Effector memory CD4-positive, alpha-beta T cell (primary cell): ENCODE data around the gene FARSB.

Source experiments
- DNase-seq, 3 donors: peaks; one replicate each; pipeline ENCODE4 v3.0.0-alpha.2; 2020
- H3K27ac ChIP-seq: 2 replicates; pipeline ENCODE4 v1.7.0; 2013; ENCODE audit warnings: mild to moderate bottlenecking, low read length, moderate library complexity; ENCODE audit not compliant: insufficient read depth, poor library complexity, severe bottlenecking
- H3K27me3 ChIP-seq: replicated peaks from 2 replicates; pipeline ENCODE4 v1.7.0; 2013; ENCODE audit warnings: mild to moderate bottlenecking, low read length; ENCODE audit not compliant: insufficient read depth, control insufficient read depth, poor library complexity, severe bottlenecking
- H3K36me3 ChIP-seq: 2 replicates; pipeline ENCODE4 v1.7.0; 2013; ENCODE audit warnings: mild to moderate bottlenecking, low read length, moderate library complexity; ENCODE audit not compliant: control insufficient read depth, insufficient read depth
- H3K4me1 ChIP-seq: 2 replicates; pipeline ENCODE4 v1.7.0; 2013; ENCODE audit warnings: low read length, mild to moderate bottlenecking; ENCODE audit not compliant: control insufficient read depth, insufficient read depth, poor library complexity, severe bottlenecking
- H3K4me3 ChIP-seq: 2 replicates; pipeline ENCODE4 v1.7.0; 2013; ENCODE audit warnings: low read length, low read depth, mild to moderate bottlenecking; ENCODE audit not compliant: insufficient read depth, poor library complexity, severe bottlenecking
- H3K9me3 ChIP-seq: 2 replicates; pipeline ENCODE4 v1.7.0; 2013; ENCODE audit warnings: mild to moderate bottlenecking, low read length, moderate library complexity; ENCODE audit not compliant: control insufficient read depth

The FARSB gene

DNA sequence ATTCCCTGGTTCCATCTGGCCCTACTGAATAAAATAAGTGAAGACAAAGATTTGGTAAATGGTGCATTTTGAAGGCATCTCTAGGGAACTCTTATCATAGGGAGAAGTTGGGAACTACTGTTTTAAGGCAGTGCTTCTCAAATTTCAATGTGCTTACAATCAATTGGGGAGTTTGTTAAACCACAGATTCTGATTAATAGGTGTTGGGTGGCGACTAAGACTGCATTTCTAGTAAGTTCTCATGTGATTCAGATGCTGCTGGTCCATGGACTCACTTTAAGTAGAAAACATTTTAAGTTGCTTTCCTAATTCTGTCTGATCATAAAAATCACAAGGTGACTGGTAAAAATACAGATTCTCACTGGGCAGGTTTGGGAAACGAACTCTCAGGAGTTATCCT is 14.6 kb downstream of the FARSB start:
- no peak overlapping the region for H3K27ac ChIP-seq
- no peak overlapping the region for H3K4me3 ChIP-seq

DNA sequence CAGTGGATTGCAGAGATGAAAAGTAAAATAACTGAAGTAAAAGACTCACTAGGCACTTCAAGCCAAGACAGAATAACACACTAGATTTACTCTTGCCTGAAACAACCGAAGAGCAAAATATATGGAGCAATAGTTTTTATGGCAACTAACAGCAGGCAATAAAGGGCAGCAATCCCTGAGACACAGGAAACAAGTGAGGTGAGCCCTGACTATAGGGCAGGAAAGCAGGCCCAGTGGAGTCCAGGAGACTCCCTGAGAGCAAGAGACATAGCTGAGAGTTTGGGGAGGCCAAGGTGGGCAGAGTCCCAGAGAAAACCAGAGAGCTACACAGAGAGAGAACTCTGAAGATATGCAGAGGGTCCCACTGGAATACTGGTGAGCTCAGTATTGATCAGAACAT is 18.8 kb downstream of the FARSB start:
- peaks cover 67% of the 10 kb centered on the region for H3K36me3 ChIP-seq
- no peaks in the 10 kb centered on the region for H3K27me3 ChIP-seq
- no peak overlapping the region for H3K27ac ChIP-seq
- H3K9me3 ChIP-seq: no peaks in the 10 kb centered on the region
- no peaks in the 10 kb centered on the region for H3K4me1 ChIP-seq
- no peak overlapping the region for H3K4me3 ChIP-seq
- no peak for DNase-seq

More for the DNA sequence above, 14.6 kb downstream of the FARSB start:
- no peaks in the 10 kb centered on the region for H3K27me3 ChIP-seq
- no peaks in the 10 kb centered on the region for H3K4me1 ChIP-seq
- no peaks in the 10 kb centered on the region for H3K9me3 ChIP-seq
- DNase-seq: no peak
- H3K36me3 ChIP-seq: peaks cover 52% of the 10 kb centered on the region

DNA sequence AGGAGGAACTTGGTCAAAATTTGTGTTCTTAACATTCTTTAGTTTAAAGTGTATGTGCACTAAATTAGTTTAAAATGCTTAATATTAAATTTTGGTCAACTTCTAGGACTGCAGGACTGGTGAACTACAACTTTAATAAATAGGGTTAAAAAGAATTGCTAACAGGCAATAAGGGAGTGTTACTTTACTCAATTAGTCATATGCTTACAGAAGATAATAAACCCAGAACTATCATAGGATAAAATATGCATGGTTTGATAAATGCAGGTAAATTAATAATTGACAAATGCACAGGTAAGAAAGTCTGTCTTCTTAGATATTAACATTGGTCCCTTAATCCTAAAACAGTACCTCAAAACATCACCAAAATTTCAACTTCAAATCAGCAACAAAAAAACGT is 20.6 kb downstream of the FARSB start:
- Histone ChIP-seq H3K27me3 (no peaks in the 10 kb centered on the region), H3K36me3 (peaks cover 73% of the 10 kb centered on the region), H3K27ac (no peak overlapping the region), H3K4me3 (no peak overlapping the region), H3K4me1 (no peaks in the 10 kb centered on the region), H3K9me3 (no peaks in the 10 kb centered on the region)
- DNase-seq: no peak

DNA sequence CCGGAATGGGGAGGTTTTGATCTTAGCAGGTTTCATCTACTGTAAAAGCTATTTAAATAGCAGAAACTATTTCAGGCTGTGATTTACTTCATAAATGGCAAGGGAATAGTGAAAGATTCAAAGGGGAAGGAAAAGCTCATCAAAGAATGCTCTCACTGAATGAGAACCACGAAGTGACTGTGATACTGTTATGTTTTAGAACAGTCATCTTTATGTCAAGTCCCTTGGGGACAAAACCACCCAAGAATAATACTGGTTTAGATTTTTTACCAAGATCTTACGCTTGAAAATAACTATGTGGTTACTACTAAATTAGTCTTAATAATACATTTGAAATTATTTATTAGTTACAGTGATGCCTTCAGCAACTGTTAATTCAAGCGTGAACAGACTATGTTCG is 28.1 kb downstream of the FARSB start:
- H3K4me3 ChIP-seq: no peak overlapping the region
- H3K27ac ChIP-seq: no peak overlapping the region
- no peaks in the 10 kb centered on the region for H3K9me3 ChIP-seq
- no peak for DNase-seq
- H3K27me3 ChIP-seq: no peaks in the 10 kb centered on the region
- peaks cover 70% of the 10 kb centered on the region for H3K36me3 ChIP-seq
- H3K4me1 ChIP-seq: no peaks in the 10 kb centered on the region

DNA sequence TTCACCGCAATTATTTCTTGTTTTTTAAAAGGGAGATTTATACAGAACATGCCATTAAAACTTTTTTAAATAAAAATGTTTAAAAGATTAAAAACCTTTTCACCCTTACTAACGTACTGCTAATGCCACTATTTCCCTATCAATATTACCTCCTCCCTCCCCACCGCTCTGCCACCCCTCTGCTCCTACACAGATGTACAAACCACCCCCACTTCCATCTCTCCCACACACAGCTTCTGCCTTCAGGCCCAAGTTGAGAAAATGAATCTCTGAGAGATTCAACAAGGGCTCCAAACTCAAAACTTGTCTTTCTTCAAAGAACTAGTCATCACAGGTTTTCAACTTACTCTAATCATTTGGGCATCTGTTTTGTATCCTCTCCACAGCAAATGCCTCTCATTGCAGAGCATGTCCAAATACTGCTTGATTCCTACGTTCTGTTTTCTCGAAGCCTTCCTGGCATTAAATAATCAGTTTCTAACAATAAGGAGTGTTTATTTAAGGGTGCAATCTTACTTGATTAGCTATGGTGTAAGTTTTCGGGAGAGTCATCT is 32.1 kb downstream of the FARSB start:
- H3K9me3 ChIP-seq: no peaks in the 10 kb centered on the region
- no peak for DNase-seq
- no peaks in the 10 kb centered on the region for H3K27me3 ChIP-seq
- peaks cover 53% of the 10 kb centered on the region for H3K36me3 ChIP-seq
- H3K4me1 ChIP-seq: no peaks in the 10 kb centered on the region
- H3K4me3 ChIP-seq: no peak overlapping the region
- no peak overlapping the region for H3K27ac ChIP-seq

DNA sequence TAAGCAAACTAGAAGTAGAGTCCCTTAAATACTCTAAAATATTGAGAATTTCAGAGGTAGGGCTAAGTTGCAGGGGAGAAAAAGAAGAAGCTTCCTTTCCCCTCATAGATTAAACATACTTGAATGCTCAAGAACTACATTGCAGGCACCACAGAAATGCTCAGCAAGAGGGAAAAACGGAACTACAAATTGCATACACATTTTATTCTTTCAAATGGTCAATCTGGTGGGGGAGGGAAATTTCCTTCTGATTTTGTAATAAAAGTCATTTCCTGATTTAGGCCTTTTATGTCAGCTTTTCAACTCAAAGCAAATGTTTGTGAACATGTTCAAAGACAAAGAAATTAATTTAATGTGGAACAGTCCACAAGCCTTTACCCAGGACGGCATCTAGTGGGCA is 33.0 kb downstream of the FARSB start:
- Histone ChIP-seq H3K36me3 (peaks cover 45% of the 10 kb centered on the region), H3K27ac (no peak overlapping the region), H3K9me3 (no peaks in the 10 kb centered on the region), H3K27me3 (no peaks in the 10 kb centered on the region), H3K4me1 (no peaks in the 10 kb centered on the region), H3K4me3 (no peak overlapping the region)
- DNase-seq: no peak

DNA sequence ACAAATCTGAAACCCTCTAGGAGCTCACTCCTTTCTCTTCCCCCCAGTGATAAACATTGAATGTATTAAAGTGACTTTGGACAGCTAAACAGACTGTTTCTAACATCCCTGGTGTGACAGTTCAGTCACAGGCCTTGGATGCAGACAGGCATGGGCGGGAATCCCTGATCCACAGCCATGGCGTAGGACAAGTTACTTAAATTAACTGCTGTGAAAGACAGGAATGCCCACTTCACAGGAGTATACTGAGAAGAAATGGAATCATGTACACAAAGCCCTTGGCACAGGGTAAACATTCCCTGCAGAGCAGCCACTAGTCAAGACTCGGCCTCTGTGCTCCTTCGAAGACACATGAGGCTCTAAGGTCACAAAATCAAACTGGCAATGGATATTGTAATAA is 34.0 kb downstream of the FARSB start:
- Histone ChIP-seq H3K36me3 (peaks cover 45% of the 10 kb centered on the region), H3K27me3 (no peaks in the 10 kb centered on the region), H3K9me3 (no peaks in the 10 kb centered on the region), H3K4me3 (no peak overlapping the region), H3K4me1 (no peaks in the 10 kb centered on the region), H3K27ac (no peak overlapping the region)
- DNase-seq: no peak

DNA sequence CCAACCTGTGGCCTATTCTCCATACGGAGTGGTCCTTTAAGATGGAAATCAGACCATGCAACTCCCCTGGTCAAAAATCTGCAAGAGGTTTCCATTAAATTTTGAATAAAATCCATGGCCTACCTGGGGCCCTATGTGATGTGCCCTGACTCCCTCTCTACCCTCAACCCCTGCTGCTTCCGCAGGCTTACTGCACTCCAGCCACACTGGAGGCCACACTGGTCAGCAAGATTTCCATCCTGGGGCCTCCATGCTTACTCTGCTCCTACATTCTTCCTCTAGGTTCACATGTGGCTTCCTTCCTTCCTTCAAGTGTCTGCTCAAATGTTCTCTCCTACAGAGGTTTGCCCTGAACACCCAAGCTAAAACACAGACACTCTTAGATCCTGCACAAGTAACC is 40.6 kb downstream of the FARSB start:
- H3K4me1 ChIP-seq: no peaks in the 10 kb centered on the region
- H3K36me3 ChIP-seq: peaks cover 29% of the 10 kb centered on the region
- no peak overlapping the region for H3K27ac ChIP-seq
- no peaks in the 10 kb centered on the region for H3K9me3 ChIP-seq
- DNase-seq: no peak
- no peaks in the 10 kb centered on the region for H3K27me3 ChIP-seq
- H3K4me3 ChIP-seq: no peak overlapping the region

DNA sequence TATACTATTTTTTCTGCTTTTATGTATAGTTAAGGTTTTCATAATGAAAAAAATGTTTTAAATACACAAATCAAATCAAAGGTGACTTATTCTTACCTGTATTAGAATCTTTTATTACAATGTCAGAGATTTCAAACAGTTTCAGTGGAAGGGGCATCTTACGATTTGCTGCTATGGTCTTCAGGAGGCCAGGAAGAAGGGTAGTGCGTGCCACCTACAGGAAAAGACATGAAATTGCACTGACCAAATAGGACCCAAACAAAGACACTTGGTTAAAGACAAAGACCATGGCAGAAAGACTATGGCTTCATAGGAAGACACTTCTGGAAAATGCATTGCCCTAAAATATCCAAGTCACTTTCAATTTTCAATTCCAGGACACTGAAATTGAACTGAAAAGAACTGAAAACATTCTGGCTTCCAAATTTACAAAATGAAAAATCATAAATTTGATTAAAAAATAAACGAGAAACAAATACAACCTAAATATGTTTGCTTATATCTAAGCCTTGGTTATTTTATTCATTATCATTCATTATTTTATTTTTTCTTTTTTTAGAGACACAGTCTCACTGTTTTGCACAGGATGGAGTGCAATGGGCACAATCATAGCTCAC is 42.1 kb downstream of the FARSB start:
- Histone ChIP-seq H3K27me3 (no peaks in the 10 kb centered on the region), H3K4me3 (no peak overlapping the region), H3K36me3 (peaks cover 30% of the 10 kb centered on the region), H3K9me3 (no peaks in the 10 kb centered on the region), H3K27ac (no peak overlapping the region), H3K4me1 (no peaks in the 10 kb centered on the region)
- no peak for DNase-seq

DNA sequence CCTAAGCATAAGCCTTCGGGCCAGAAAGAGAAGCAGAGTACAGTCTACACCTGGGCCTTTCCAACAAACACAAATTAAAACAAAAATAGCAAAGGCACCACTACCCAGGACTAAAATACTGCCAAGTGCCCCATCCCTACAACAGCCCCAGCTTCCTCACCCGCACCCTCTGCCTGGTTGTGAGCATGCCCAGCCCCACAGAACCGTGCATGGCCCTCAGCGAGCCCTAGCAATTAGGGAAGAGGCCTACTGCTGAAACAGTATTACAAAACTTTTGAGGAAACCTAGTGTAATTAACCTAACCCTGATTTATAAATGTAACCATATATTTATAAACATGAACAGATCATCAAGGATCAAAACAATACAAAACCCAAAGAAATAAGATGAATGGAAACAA is 44.2 kb downstream of the FARSB start:
- no peak for DNase-seq
- no peaks in the 10 kb centered on the region for H3K4me1 ChIP-seq
- H3K36me3 ChIP-seq: peaks cover 40% of the 10 kb centered on the region
- no peaks in the 10 kb centered on the region for H3K27me3 ChIP-seq
- no peak overlapping the region for H3K27ac ChIP-seq
- no peak overlapping the region for H3K4me3 ChIP-seq
- H3K9me3 ChIP-seq: no peaks in the 10 kb centered on the region
